HG02870 (cell line): ENCODE data around the gene BRD7.

ENCODE experiments used
- ATAC-seq: cut with Tn5 transposase; IDR thresholded peaks from one replicate; pipeline ENCODE4 v1.9.1; 2021; ENCODE audit warnings: mild to moderate bottlenecking, moderate library complexity; ENCODE audit not compliant: unreplicated experiment

BRD7 gene

DNA sequence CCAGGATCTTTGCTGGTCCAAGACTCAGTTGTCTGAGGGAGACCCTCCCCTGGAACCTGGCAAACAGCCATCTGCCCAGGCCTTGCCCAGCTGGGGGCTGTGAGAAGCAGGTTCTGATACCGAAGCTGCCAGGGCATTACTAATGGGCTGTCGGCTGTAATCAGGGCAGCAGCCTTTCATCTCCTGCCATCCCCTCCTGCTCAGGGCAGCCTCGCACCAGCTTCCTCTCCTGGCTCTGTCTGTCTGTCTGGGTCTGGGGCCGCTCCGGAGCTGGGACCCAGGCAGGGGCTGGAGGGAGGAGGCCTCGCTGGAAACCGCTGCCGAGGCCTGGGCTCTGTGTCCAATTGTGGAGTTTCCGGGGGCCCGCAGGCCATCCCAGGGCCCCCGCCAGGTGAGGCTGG, 21.6 kb upstream of the BRD7 start:
- no peak for ATAC-seq

GRCh38 chr16:50389900-50390299, 21.1 kb upstream of the BRD7 start:
- ATAC-seq: no peak

GRCh38 chr16:50388496-50388895, 19.7 kb upstream of the BRD7 start:
- no peak for ATAC-seq

GRCh38 chr16:50386774-50387173, 18.0 kb upstream of the BRD7 start:
- no peak for ATAC-seq

- ATAC-seq: no peak
Measured at GRCh38 chr16:50386139-50386538, 17.4 kb upstream of the BRD7 start.

DNA sequence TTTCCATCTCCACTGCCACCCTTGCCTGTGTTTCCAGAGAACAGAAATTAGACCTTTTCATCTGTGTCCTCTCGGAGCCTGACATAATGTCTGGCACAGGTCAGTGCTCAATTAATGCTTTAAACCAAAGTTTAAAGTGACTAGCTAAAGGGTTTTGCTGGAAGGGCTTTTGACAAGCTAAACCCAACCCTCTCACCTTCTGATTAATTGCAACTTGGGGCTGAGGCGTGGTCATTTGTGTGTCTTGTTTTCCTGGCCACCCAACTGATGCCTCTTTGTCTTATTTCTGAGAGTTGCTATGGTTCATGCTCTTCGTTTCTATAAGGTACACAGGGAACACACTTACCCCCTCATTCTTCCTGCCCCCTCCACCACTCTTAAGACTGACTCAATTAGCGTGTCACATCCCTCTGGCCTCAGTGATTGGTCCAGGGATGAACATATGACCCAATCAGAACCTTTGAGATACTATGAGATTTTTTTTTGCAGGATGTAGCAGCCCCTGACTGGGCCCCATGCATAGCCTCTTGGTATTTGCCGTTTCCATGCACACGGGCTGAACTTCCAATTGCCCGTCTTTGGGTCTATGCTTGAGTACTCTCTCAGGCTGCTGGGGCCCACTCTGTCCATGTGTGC, 15.8 kb upstream of the BRD7 start:
- ATAC-seq: no peak

GRCh38 chr16:50381679-50382440, 13.1 kb upstream of the BRD7 start:
- ATAC-seq: no peak

DNA sequence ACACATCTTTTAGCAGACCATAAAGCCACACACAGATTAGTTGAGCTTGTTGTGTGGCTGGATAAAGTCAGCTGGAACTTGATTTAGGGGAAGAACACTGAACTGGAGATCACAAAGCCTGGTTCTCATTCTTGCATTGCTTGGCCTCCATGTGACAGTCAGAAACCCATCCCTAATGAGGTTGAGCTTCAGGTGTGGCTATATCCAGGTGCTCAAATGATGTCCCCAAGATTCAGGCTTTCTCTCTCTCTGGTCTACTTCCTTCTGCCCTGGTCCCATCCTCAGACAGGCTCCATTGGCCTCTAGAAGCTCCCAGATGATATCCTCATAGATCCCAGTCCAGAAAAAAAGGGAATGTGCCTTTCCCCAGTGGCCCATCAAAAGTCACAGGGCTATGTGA, 9.6 kb upstream of the BRD7 start:
- no peak for ATAC-seq

GRCh38 chr16:50377001-50377400, 8.2 kb upstream of the BRD7 start:
- no peak for ATAC-seq

DNA sequence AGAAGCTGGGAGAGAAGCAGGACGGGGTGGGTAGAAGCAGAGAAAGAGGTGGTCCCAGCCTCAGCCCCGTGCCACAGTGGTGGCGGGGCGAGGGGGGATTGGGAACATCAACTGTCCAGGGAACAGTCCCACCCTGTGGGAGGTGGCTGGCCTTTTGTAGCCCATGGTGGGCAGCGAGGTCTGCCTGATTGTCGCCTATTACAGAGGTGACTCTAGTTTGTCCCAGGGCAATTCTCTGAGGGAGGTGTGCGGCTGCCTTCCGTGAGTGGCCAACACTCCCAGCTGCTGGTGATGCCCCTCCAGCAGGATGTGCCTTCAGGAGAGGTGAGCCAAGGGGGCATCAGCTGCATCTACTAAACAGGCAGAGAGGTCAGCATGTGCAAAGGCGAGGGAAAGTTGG, 5.0 kb upstream of the BRD7 start:
- no peak for ATAC-seq

DNA sequence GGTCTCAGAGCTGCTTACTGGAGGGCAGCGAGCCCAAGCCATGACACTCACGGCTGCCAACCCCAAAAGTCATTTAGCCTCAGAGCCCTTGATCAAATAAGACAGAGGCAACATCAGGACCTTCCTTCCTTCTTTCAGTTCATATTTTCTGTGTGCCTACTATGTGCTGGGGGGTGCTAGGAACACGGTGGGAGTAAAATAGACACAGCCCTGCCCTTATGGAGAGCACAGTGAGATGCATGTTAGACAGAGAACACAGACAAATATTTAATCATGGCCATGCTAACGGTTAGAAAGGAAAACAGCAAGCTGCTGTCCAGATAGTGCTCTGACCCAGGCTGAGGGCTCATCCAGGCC, 4.5 kb upstream of the BRD7 start:
- no peak for ATAC-seq

DNA sequence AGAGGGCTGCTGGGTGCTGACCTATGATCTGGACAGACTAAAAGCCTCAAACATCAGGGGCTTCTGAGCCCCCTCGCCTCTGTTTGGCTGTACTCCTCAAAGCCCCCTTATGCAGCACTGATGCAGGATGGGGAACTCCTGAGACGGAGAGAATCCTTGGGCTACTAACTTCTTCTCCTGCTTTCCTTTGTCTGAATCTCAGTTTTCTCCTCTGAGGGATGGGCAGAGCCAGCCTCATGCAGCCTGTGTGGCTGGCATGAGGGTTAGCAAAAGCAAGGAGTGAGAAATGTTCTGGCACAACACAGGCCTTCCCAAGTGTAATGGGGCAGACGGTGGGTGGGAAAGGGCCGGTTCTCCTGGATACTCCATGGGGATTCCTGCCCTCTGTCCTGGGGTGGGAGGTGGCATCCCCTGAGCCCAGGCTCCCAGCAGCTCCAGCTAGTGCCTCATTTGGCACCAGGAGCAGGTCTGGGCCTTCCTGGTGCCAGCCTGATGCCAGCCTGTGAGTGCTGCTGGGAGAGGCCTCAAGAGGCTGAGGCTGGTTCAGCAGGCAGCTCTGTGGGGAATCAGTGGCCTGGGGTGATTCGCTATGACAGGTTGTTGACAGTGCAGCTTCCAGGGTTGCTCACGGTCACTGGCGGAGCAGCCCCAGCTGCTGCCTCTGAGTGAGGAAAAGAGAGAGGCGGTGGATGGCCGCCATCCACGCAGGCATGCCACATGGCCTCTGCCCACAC, 4.0 kb upstream of the BRD7 start:
- no peak for ATAC-seq

- no peak for ATAC-seq
Measured at GRCh38 chr16:50371936-50372595, 3.3 kb upstream of the BRD7 start.

DNA sequence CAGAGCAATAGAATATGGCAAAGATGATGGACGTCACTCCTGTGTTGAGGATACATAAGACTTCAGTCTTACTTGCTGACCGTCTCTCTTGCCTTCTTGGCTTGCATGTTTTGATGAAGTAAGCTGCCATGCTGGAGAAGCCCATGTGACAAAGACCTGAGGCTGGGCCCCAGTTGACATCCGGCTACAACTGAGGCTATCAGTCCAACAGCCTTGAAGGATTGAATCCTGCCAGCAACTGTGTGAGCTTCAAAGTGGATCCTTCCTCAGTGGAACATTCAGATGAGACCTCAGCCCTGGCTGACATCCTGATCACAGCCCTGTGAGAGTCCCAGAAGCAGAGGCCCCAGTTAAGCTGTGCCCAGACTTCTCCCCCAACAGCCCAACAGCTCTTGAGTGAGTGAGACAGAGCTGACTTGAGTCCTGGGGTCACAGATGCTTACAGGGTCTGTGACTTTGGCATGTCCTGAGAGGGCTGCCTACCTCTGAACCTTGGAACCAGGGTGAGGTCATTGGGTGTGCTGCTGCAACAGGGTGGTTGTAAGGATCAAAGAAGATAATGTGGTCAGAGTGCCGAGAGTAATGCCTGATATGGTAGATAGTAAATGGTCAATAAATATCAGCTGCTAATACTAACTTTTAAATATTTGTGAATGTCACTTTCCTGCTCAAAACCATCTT, 2.4 kb upstream of the BRD7 start:
- no peak for ATAC-seq

DNA sequence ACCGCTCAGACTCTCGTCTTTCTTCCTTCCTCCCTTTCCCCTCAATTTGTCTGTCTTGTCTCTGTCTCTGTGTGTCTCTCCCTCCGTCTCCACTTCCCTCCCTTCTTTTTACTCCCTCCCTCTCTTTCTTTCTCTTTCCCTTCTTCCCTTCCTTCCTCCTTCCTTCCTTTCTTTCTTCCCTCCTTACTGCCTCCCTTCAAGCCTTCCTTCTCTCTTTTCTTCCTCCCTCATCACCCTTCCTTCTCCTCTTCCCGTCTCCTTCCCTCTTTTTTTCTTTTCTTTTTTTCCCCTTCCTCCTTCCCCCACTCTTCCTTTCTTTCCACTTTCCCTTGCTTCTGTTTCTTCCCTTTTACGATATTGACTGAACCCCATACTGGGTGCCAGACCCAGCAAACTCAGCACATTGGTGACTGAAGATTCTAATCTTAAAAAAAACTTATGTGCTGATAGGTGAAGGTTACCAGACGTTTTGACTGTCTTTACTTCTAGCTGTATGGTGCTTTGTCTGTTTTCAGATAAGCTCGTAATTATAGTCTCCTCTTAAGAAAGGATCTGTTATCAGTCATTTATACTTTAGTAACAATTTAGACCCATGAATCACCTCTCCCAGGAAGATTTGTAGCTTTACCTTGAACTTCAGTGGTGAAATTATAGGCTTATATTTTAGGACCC, 481 bp upstream of the BRD7 start:
- no peak for ATAC-seq

DNA sequence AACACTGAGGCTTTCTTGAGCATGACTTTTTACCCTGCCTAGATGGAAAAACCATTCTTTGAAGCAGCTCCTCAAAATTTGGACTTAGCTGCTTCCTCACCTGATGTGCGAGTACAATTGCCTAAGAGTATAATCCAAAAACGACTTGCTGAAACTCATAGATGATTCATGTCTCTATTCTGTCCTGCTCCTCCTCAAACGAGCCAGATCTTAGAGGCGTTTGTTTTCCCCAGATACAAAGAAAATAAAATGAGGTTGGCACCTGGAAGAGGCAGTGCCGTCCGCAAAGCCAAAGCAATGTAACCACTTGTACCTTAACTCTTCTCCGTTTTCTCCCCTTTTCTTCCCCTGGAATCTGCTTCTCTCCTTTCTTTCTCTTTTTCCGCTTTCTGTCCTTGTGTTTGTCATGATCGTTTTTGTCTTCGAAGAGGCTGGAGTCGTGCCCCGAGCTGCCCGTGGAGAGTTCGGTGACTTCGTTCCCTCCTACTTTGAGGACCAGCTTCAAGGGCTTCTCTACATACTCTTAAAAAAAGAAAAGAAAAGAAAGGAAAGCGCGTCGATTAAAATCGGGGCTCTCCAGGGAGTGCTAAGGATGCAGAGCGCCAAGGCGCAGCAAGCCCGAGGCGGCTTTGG, 895 bp downstream of the BRD7 start:
- no peak for ATAC-seq

DNA sequence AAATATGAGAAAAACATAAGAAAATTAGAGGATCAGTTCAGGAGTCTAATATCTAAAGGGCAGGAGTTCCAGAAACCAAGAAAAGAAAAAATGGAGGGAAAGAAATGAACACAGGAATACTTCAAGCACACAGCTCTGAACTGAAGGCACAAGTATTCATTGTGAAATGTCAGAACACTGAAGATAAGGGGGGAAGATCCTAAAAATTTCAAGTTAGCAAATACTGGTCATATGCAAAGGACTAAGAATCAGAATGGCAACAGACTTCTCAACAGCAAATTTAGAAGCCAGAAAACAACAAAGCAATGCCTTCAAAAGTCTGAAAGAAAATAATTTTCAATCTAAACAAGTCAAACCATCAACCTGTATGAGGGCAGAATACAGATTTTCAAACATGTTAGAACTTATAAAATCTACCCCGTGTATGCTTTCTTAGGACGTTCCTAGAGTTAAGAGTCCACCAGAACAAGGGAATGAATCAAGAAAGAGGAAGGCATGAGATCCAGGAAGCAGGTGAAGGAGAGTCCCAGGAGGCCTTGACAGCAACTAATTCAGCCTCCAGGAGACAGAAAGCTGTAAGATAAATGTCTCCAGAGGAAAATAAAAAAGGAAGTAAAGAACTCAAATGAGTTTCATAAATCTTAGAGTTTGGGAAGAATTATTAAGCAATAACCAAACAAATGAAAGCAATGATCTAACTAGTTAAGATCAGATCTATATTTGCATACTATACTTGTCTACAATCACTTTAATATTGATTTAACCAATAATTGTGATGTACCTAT, 2.8 kb downstream of the BRD7 start:
- ATAC-seq: no peak

GRCh38 chr16:50363656-50364055, 5.1 kb downstream of the BRD7 start:
- no peak for ATAC-seq

DNA sequence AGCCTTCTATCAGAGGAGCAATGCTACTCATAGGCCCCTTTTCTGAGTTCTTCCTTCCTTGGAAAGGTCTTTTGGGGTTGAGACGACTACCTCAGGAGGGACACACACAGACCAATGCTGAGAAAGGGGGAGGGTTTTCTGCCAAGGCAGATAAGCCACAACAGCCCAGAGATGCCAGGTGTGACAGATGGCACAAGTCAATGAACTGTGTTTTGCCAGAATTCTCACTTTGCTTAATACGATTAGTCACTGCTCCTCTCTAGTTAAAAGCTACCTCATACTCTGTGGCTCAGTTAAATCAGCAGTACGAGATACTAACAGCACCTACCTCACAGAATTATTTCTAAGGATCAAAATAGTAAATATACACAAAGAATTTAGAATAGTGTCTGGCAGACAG, 8.0 kb downstream of the BRD7 start:
- no peak for ATAC-seq
